Erythroblast (primary cell): ENCODE results near the gene OTOP3.

ENCODE experiments used
- GATA1 ChIP-seq: IDR thresholded peaks from 2 replicates; pipeline ENCODE4 v1.6.1; 2011; ENCODE audit warnings: low read depth, mild to moderate bottlenecking, control low read depth, low read length, moderate library complexity
- POLR2A ChIP-seq: IDR thresholded peaks from 2 replicates; pipeline ENCODE4 v1.6.1; 2011; ENCODE audit warnings: mild to moderate bottlenecking, low read length

DNA sequence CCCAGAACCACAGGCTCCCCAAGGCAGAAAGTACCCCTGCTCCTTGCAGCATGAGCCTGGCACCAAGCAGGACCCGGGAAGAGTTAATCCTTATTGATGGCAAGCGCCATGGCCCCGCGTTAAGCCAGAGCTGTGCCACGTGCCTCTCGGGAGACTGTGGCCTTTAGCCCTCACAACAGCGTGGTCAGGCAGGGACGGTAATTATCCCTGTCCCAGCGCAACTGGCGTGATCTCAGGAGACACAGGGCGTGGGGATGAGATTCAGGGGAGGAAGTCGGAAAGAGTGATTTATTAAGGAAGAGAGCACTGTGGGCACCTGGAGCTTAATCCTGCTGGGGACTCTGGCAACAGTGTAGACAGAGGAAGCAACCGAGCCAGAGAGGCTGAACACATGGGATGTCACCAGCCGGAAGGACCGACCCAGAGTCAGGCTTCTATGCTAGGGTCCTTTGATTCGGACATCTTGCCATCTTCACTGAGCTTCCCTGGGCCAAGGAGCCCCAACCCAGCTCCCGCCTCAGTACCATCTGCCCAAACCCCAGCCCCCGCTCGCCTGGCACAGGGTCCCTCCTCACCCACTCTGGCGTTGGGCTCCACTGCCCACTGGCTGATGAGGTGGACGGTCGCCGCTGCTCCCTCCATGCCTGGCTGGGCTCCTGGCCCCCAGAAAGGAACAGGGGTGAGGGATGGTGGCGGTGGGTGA, 16.9 kb downstream of the OTOP3 start:
- no peak for TF ChIP-seq POLR2A
- no peak for TF ChIP-seq GATA1
